Fibroblast of the aortic adventitia (primary cell): ENCODE results near the gene NBAS. TPM values are rescaled to one million over a fixed set of nuclear protein-coding genes. Genes with fewer than 3 reads are reported as not detected.
A peak's percentile ranks its signal among the peaks of the same experiment; 100 is the strongest.
"Not testable (repeated sequence)": the region's sequence is repeated elsewhere in the genome, so short reads cannot be mapped to it uniquely, and the experiment has no call there.

Experiments used
- DNase-seq: peaks from one replicate; pipeline ENCODE4 v3.0.0-alpha.2; 2010; ENCODE audit warnings: low read depth
- H3K4me3 ChIP-seq: 2 replicates; pipeline ENCODE4 v1.5.1; 2011; ENCODE audit warnings: low read depth, mild to moderate bottlenecking, control low read depth, low read length, moderate library complexity
- CTCF ChIP-seq: IDR thresholded peaks from 2 replicates; pipeline ENCODE4 v1.5.1; 2011; ENCODE audit warnings: mild to moderate bottlenecking, low read length, control low read depth, inconsistent platforms; ENCODE audit not compliant: insufficient read depth
- total RNA-seq: library from RNA; depleted of rRNA; stranded (reverse); fragments of >200 nt; gene quantifications from 2 replicates; pipeline ENCODE4 v1.2.3, GENCODE V29; 2012; ENCODE audit warnings: low replicate concordance

NBAS gene
- total RNA-seq, 1 donor, result 76.0 TPM

- no peak overlapping the region for H3K4me3 ChIP-seq
- no peak for TF ChIP-seq CTCF
- no peak for DNase-seq
These were observed 336.5 kb downstream of the NBAS start for GRCh38 chr2:15224641-15225040.

GRCh38 chr2:15223887-15224286, 337.2 kb downstream of the NBAS start:
- peak; percentile 71 for DNase-seq
- no peak overlapping the region for H3K4me3 ChIP-seq
- TF ChIP-seq CTCF, result no peak

- TF ChIP-seq CTCF, result no peak
- H3K4me3 ChIP-seq, result no peak overlapping the region
- peak; percentile 2 for DNase-seq
These were observed 338.3 kb downstream of the NBAS start for GRCh38 chr2:15222856-15223255.

- H3K4me3 ChIP-seq, result no peak overlapping the region
- no peak for TF ChIP-seq CTCF
- DNase-seq, result no peak
These were observed 340.5 kb downstream of the NBAS start for GRCh38 chr2:15220603-15221002.

GRCh38 chr2:15218423-15219086, 342.6 kb downstream of the NBAS start:
- H3K4me3 ChIP-seq, result no peak overlapping the region
- DNase-seq, result no peak
- no peak for TF ChIP-seq CTCF

- DNase-seq, result no peak
- TF ChIP-seq CTCF, result no peak
- no peak overlapping the region for H3K4me3 ChIP-seq
These were observed 348.9 kb downstream of the NBAS start for GRCh38 chr2:15212249-15212648.

GRCh38 chr2:15210542-15210941, 350.6 kb downstream of the NBAS start:
- not testable (repeated sequence) for DNase-seq, H3K4me3 ChIP-seq
